ENCODE data around the gene DOCK9. TPM values are rescaled to one million over a fixed set of nuclear protein-coding genes. Genes with fewer than 3 reads are reported as not detected.

DOCK9 gene
- total RNA-seq, 1 donor from 2014 or later: 170 TPM

DNA sequence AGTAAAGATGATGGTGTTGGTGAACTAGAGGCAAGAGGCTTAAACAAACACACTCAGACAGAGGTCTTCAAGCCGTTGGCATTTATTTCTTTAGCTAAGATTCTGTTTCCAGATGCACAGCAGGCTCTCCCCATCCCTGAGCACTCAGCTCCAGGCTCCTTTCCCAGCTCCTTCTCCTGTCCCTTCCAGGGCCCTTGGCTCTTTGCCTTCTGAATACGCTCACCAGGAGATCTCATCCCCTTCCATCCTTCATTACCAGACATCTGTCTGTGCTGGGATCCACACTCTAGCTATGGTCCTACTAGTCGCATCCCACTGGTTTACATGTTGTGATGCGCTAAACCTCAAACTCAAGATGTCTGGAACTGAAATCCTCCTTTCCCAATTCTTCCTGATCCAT, 25.3 kb upstream of the DOCK9 start:
- no peak for TF ChIP-seq CTCF (IDR thresholded peaks at IDR 0.05)
- no peaks in the 10 kb centered on the region for H3K36me3 ChIP-seq
- ATAC-seq (no peak), DNase-seq (no peak)
- H3K4me1 ChIP-seq: peaks cover 40% of the 10 kb centered on the region
- intact Hi-C loops (cut with DNase I): no loop called here
- H3K9me3 ChIP-seq: no peaks in the 10 kb centered on the region
- H3K27me3 ChIP-seq: no peaks in the 10 kb centered on the region
- no peak overlapping the region for H3K27ac ChIP-seq
- no peak overlapping the region for H3K4me3 ChIP-seq

GRCh38 chr13:99002172-99002710, 24.4 kb upstream of the DOCK9 start:
- no peak overlapping the region for H3K4me3 ChIP-seq
- no peaks in the 10 kb centered on the region for H3K27me3 ChIP-seq
- H3K4me1 ChIP-seq: peaks cover 40% of the 10 kb centered on the region
- intact Hi-C loops (cut with DNase I): no loop called here
- TF ChIP-seq CTCF (IDR thresholded peaks at IDR 0.05): no peak
- H3K36me3 ChIP-seq: no peaks in the 10 kb centered on the region
- no peak for ATAC-seq
- no peaks in the 10 kb centered on the region for H3K9me3 ChIP-seq
- DNase-seq: no peak
- no peak overlapping the region for H3K27ac ChIP-seq

DNA sequence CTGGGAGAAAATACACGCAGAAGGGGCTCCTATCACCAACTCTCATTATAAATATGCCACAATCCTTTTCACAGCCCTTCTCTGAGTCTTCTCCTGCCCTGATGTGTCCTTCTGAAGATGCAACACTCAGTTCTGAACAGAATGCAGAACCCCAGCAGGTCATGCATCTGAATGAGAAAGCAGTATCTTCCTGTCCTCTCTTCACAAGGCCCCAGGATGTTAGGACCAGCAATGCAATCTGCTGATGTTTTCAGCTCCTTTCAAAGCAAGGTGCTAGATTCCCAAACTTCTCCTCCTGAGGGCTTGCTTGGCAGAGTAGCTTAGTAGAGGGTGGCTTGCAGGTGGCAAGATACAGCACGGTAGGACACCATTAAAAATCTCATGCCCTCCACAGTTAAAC, 22.3 kb upstream of the DOCK9 start:
- intact Hi-C loops (cut with DNase I): no loop called here
- no peaks in the 10 kb centered on the region for H3K27me3 ChIP-seq
- peaks cover 39% of the 10 kb centered on the region for H3K4me1 ChIP-seq
- H3K4me3 ChIP-seq: no peak overlapping the region
- no peak for TF ChIP-seq CTCF (IDR thresholded peaks at IDR 0.05)
- DNase-seq (no peak), ATAC-seq (no peak)
- no peaks in the 10 kb centered on the region for H3K9me3 ChIP-seq
- H3K27ac ChIP-seq: no peak overlapping the region
- H3K36me3 ChIP-seq: no peaks in the 10 kb centered on the region

DNA sequence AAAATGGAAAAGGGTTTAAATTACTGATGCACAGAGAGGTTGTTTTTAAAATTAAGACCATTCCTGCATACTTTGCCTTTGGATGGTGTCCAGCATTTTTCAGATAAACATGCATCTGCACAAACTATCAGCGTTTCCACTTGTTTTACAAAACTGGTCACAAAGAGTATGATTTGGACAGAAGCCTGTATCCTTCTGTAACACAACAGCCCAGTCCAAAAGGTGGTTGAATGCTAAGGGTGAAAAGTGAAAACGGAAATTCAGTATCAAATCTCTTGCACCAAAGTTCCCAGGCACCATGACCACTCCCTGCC, 21.7 kb upstream of the DOCK9 start:
- intact Hi-C loops (cut with DNase I): no loop called here
- no peaks in the 10 kb centered on the region for H3K27me3 ChIP-seq
- H3K36me3 ChIP-seq: no peaks in the 10 kb centered on the region
- peaks cover 39% of the 10 kb centered on the region for H3K4me1 ChIP-seq
- no peak overlapping the region for H3K4me3 ChIP-seq
- ATAC-seq (no peak), DNase-seq (no peak)
- H3K27ac ChIP-seq: no peak overlapping the region
- TF ChIP-seq CTCF (IDR thresholded peaks at IDR 0.05): no peak
- no peaks in the 10 kb centered on the region for H3K9me3 ChIP-seq

DNA sequence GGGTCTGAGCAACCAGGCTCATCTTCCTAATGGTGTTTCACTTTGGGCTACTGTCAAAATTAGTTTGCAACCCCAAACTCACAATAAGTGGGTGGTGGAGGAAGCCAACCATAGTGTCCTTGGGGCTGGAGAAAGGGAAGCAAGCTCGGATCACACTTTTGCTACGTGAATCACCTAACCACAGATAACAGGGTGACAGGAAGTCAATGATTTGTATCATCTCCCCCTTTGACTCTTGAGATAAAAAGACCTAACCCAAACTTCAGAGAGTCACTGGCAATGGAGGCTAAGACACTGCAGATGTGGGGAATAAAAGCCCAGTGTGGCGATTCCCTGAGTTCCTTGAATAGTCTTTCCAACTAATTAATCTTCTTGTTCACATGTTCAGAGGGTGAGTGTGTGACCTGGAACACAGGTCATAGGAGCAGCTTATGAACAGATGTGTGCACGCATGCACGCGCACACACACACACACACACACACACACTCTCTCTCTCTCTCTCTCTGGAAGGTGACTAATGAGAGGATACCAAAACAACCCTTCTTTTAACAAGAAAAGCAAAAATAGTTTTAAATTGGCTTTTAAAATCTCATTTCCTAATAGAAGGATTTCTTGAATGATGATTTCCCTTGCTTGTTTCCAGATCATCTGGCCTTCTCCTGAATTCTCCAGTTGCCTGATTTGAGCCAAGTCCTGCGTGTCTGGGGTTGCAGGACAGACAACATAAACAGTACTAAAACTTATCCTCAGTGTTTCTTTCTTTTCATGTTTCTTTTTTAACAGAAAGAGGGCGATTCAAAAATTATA, 21.2 kb upstream of the DOCK9 start:
- DNase-seq: no peak
- Histone ChIP-seq H3K36me3 (no peaks in the 10 kb centered on the region), H3K4me3 (no peak overlapping the region), H3K27me3 (no peaks in the 10 kb centered on the region), H3K4me1 (peaks cover 34% of the 10 kb centered on the region), H3K9me3 (no peaks in the 10 kb centered on the region), H3K27ac (no peak overlapping the region)
- TF ChIP-seq CTCF (IDR thresholded peaks at IDR 0.05): no peak
- no peak for ATAC-seq
- intact Hi-C loops (cut with DNase I): no loop called here
